SK-N-SH treated with all-trans-retinoic acid at 6 μM for 48 hours (cell line): ENCODE data around the gene CD2.

Source experiments
- ATAC-seq: fragments of 200-7000 bp; cut with Tn5 transposase; 3 replicates; pipeline ENCODE4 v1.9.1; 2020; ENCODE audit warnings: mild to moderate bottlenecking, moderate library complexity
- ARNTL ChIP-seq: fragments of 450-650 bp; formaldehyde crosslinking; IDR thresholded peaks from 2 replicates; pipeline ENCODE4 v1.5.0; 2020; ENCODE audit warnings: low read depth, mild to moderate bottlenecking, moderate library complexity, borderline replicate concordance
- BACH2 ChIP-seq: fragments of 250-450 bp; sonication (Bioruptor Pico); IDR thresholded peaks from 2 replicates; pipeline ENCODE4 v1.9.0; 2021; ENCODE audit warnings: mild to moderate bottlenecking, borderline replicate concordance
- CREB5 ChIP-seq: fragments of 250-450 bp; sonication (Bioruptor Pico); IDR thresholded peaks from 2 replicates; pipeline ENCODE4 v1.5.1; 2020; ENCODE audit warnings: low read depth, mild to moderate bottlenecking, moderate library complexity
- CSDC2 ChIP-seq: fragments of 250-450 bp; sonication (Bioruptor Pico); IDR thresholded peaks from 2 replicates; pipeline ENCODE4 v1.5.0; 2020; ENCODE audit warnings: mild to moderate bottlenecking, moderate library complexity
- CSRNP3 ChIP-seq: fragments of 250-450 bp; sonication (Bioruptor Pico); IDR thresholded peaks from 2 replicates; pipeline ENCODE4 v1.5.1; 2021; ENCODE audit warnings: mild to moderate bottlenecking, moderate library complexity
- ESRRG ChIP-seq: fragments of 250-450 bp; sonication (Bioruptor Pico); IDR thresholded peaks from 2 replicates; pipeline ENCODE4 v1.6.1; 2021; ENCODE audit warnings: mild to moderate bottlenecking
- GLIS3 ChIP-seq: fragments of 250-450 bp; sonication (Bioruptor Pico); IDR thresholded peaks from 2 replicates; pipeline ENCODE4 v1.5.0; 2020; ENCODE audit warnings: mild to moderate bottlenecking, moderate library complexity
- ISL1 ChIP-seq: fragments of 250-450 bp; sonication (Bioruptor Pico); IDR thresholded peaks from 2 replicates; pipeline ENCODE4 v2.1.2; 2022; ENCODE audit warnings: mild to moderate bottlenecking, moderate library complexity
- OSR1 ChIP-seq: fragments of 250-450 bp; sonication (Bioruptor Pico); IDR thresholded peaks from 2 replicates; pipeline ENCODE4 v1.8.0; 2022; ENCODE audit warnings: moderate library complexity, mild to moderate bottlenecking, inconsistent platforms
- PPARA ChIP-seq: fragments of 250-450 bp; sonication (Bioruptor Pico); IDR thresholded peaks from 2 replicates; pipeline ENCODE4 v1.5.0; 2020; ENCODE audit warnings: mild to moderate bottlenecking, borderline replicate concordance
- RARB ChIP-seq: fragments of 250-450 bp; sonication (Bioruptor Pico); IDR thresholded peaks from 2 replicates; pipeline ENCODE4 v1.8.0; 2021; ENCODE audit warnings: mild to moderate bottlenecking, moderate library complexity
- SNAI2 ChIP-seq: fragments of 250-450 bp; sonication (Bioruptor Pico); IDR thresholded peaks from 2 replicates; pipeline ENCODE4 v1.5.0; 2020; ENCODE audit warnings: mild to moderate bottlenecking, moderate library complexity
- TCF4 ChIP-seq: fragments of 250-450 bp; sonication (Bioruptor Pico); IDR thresholded peaks from 2 replicates; pipeline ENCODE4 v1.8.0; 2021; ENCODE audit warnings: mild to moderate bottlenecking, moderate library complexity, borderline replicate concordance
- TOX ChIP-seq: fragments of 250-450 bp; sonication (Bioruptor Pico); IDR thresholded peaks from 2 replicates; pipeline ENCODE4 v1.8.0; 2021; ENCODE audit warnings: mild to moderate bottlenecking, moderate library complexity, borderline replicate concordance
- ZC3H10 ChIP-seq: fragments of 250-450 bp; sonication (Bioruptor Pico); IDR thresholded peaks from 2 replicates; pipeline ENCODE4 v1.5.1; 2021; ENCODE audit warnings: mild to moderate bottlenecking, moderate library complexity
- ZFP30 ChIP-seq: fragments of 450-650 bp; formaldehyde crosslinking; IDR thresholded peaks from 2 replicates; pipeline ENCODE4 v1.5.0; 2022; ENCODE audit warnings: mild to moderate bottlenecking, moderate library complexity
- ZNF565 ChIP-seq: fragments of 450-650 bp; formaldehyde crosslinking; conservative IDR thresholded peaks from 2 replicates; pipeline ENCODE4 v1.5.0; 2020; ENCODE audit warnings: low read depth, mild to moderate bottlenecking, moderate library complexity
- ZNF8 ChIP-seq: fragments of 450-650 bp; formaldehyde crosslinking; IDR thresholded peaks from 2 replicates; pipeline ENCODE4 v1.5.0; 2020; ENCODE audit warnings: mild to moderate bottlenecking, moderate library complexity
- TF ChIP-seq, protein P1 (sequence below): fragments of 250-450 bp; sonication (Bioruptor Pico); IDR thresholded peaks from 2 replicates; pipeline ENCODE4 v1.8.0; 2020; ENCODE audit warnings: mild to moderate bottlenecking, moderate library complexity, borderline replicate concordance
- TF ChIP-seq, protein P2 (sequence below): fragments of 250-450 bp; sonication (Bioruptor Pico); IDR thresholded peaks from 2 replicates; pipeline ENCODE4 v1.8.0; 2021; ENCODE audit warnings: low read depth, mild to moderate bottlenecking, moderate library complexity, borderline replicate concordance
- TF ChIP-seq, protein P3 (sequence below): fragments of 250-450 bp; sonication (Bioruptor Pico); IDR thresholded peaks from 2 replicates; pipeline ENCODE4 v1.5.0; 2020; ENCODE audit warnings: mild to moderate bottlenecking, moderate library complexity

CD2 gene

DNA sequence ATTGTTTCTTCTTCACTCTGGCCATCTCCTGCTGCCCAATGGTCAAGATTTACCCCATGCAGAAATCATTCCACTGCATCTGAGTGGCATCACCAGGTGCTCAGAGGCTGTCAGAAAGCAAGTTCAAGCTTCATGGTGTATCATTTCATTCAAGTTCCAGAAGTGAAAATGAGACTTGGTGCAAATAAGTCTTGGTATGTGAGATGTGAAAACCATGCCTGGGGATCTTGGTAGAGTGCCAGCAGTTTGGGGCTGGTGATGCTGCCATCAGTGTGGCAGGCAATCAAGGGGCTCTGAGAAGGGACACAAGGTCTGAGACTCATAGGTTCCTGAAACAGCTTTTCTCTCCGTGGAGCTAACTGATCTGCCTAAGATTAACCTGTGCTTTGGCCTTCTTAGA is 52.0 kb downstream of the CD2 start:
- no peak for TF ChIP-seq ESRRG (CRISPR knock-in tag)
- TF ChIP-seq ZNF8 (CRISPR knock-in tag) = no peak
- no peak for TF ChIP-seq GLIS3 (CRISPR knock-in tag)
- no peak for TF ChIP-seq CREB5
- ATAC-seq = no peak

DNA sequence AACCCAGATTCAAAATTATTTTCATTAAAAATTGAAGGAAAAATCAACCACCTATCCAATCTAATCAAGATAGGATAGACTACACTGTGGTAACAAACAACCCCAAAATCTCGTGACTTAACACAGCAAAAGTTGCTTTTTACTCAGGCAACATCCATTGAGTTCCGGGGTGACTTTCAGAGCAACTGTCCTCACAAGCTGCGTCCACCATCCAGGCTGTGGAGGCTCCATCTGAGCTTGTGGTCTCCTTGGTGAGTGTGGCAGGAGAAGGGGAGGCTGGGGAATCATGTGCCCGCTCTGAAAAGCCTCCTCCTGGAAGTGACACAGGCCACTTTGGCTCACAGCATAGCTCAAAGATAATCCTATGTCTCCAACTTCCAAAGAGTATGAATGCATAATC is 52.4 kb downstream of the CD2 start:
- TF ChIP-seq SNAI2 (CRISPR knock-in tag) = no peak
- TF ChIP-seq ZNF565 (CRISPR knock-in tag) = no peak
- TF ChIP-seq CREB5 = no peak
- TF ChIP-seq ARNTL = no peak

GRCh38 chr1:116807394-116808199 is 53.4 kb downstream of the CD2 start:
- ATAC-seq = no peak
- TF ChIP-seq, protein P1, sequence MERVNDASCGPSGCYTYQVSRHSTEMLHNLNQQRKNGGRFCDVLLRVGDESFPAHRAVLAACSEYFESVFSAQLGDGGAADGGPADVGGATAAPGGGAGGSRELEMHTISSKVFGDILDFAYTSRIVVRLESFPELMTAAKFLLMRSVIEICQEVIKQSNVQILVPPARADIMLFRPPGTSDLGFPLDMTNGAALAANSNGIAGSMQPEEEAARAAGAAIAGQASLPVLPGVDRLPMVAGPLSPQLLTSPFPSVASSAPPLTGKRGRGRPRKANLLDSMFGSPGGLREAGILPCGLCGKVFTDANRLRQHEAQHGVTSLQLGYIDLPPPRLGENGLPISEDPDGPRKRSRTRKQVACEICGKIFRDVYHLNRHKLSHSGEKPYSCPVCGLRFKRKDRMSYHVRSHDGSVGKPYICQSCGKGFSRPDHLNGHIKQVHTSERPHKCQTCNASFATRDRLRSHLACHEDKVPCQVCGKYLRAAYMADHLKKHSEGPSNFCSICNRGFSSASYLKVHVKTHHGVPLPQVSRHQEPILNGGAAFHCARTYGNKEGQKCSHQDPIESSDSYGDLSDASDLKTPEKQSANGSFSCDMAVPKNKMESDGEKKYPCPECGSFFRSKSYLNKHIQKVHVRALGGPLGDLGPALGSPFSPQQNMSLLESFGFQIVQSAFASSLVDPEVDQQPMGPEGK (CRISPR knock-in tag) = no peak
- no peak for TF ChIP-seq ZC3H10 (CRISPR knock-in tag)
- TF ChIP-seq GLIS3 (CRISPR knock-in tag) = no peak
- no peak for TF ChIP-seq SNAI2 (CRISPR knock-in tag)
- no peak for TF ChIP-seq ZFP30 (CRISPR knock-in tag)
- no peak for TF ChIP-seq ESRRG (CRISPR knock-in tag)
- no peak for TF ChIP-seq CSDC2 (CRISPR knock-in tag)
- TF ChIP-seq, protein P2, sequence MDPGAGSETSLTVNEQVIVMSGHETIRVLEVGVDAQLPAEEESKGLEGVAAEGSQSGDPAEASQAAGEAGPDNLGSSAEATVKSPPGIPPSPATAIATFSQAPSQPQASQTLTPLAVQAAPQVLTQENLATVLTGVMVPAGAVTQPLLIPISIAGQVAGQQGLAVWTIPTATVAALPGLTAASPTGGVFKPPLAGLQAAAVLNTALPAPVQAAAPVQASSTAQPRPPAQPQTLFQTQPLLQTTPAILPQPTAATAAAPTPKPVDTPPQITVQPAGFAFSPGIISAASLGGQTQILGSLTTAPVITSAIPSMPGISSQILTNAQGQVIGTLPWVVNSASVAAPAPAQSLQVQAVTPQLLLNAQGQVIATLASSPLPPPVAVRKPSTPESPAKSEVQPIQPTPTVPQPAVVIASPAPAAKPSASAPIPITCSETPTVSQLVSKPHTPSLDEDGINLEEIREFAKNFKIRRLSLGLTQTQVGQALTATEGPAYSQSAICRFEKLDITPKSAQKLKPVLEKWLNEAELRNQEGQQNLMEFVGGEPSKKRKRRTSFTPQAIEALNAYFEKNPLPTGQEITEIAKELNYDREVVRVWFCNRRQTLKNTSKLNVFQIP (CRISPR knock-in tag) = no peak
- TF ChIP-seq PPARA (CRISPR knock-in tag) = no peak
- no peak for TF ChIP-seq OSR1 (CRISPR knock-in tag)
- TF ChIP-seq, protein P3, sequence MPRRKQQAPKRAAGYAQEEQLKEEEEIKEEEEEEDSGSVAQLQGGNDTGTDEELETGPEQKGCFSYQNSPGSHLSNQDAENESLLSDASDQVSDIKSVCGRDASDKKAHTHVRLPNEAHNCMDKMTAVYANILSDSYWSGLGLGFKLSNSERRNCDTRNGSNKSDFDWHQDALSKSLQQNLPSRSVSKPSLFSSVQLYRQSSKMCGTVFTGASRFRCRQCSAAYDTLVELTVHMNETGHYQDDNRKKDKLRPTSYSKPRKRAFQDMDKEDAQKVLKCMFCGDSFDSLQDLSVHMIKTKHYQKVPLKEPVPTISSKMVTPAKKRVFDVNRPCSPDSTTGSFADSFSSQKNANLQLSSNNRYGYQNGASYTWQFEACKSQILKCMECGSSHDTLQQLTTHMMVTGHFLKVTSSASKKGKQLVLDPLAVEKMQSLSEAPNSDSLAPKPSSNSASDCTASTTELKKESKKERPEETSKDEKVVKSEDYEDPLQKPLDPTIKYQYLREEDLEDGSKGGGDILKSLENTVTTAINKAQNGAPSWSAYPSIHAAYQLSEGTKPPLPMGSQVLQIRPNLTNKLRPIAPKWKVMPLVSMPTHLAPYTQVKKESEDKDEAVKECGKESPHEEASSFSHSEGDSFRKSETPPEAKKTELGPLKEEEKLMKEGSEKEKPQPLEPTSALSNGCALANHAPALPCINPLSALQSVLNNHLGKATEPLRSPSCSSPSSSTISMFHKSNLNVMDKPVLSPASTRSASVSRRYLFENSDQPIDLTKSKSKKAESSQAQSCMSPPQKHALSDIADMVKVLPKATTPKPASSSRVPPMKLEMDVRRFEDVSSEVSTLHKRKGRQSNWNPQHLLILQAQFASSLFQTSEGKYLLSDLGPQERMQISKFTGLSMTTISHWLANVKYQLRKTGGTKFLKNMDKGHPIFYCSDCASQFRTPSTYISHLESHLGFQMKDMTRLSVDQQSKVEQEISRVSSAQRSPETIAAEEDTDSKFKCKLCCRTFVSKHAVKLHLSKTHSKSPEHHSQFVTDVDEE (CRISPR knock-in tag) = no peak
- no peak for TF ChIP-seq ZNF565 (CRISPR knock-in tag)

More for the DNA sequence above, 52.4 kb downstream of the CD2 start:
- no peak for ATAC-seq

DNA sequence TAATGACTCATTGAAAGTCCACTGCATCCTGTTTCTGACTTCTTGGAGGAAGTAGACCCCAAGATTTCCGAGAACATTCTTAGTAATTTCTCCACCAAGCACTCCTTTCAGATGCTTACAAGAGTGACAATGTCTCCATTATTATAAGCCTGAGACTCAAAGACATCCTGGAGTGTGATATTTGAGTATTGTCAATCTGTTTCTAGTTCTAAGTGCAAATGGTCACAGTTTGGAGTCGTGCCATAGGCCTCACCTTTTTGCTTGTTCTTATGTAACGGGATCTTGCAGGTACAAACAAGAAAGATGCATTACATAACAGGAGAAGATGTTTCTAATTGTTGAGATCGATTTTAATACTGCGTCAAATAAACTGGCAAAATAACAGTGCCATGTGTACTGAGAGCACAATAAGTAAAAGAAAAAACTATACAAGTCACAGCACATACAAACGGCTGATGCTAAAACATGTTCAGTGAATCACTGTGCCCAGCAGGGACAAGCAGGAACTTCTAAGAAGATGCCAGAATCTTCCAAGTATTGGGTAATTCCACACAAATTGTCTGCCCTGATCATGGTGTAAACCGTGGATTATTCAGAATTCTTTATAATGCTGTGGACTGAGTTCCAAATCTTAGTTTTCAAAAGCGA is 54.1 kb downstream of the CD2 start:
- no peak for ATAC-seq
- TF ChIP-seq ESRRG (CRISPR knock-in tag) (no peak), BACH2 (CRISPR knock-in tag) (no peak), TCF4 (CRISPR knock-in tag) (no peak), ARNTL (no peak), RARB (CRISPR knock-in tag) (no peak), TOX (CRISPR knock-in tag) (no peak), ISL1 (CRISPR knock-in tag) (no peak), PPARA (CRISPR knock-in tag) (no peak), CSRNP3 (CRISPR knock-in tag) (no peak), CREB5 (no peak), ZNF565 (CRISPR knock-in tag) (no peak)
